GM19351 (cell line): Measurements from ENCODE around the gene TSPEAR.
"Not testable (repeated sequence)": the region's sequence is repeated elsewhere in the genome, so short reads cannot be mapped to it uniquely, and the experiment has no call there.

Experiments used
- ATAC-seq: cut with Tn5 transposase; IDR thresholded peaks from one replicate; pipeline ENCODE4 v1.9.1; 2021; ENCODE audit warnings: mild to moderate bottlenecking, moderate library complexity; ENCODE audit not compliant: unreplicated experiment

Gene TSPEAR

DNA sequence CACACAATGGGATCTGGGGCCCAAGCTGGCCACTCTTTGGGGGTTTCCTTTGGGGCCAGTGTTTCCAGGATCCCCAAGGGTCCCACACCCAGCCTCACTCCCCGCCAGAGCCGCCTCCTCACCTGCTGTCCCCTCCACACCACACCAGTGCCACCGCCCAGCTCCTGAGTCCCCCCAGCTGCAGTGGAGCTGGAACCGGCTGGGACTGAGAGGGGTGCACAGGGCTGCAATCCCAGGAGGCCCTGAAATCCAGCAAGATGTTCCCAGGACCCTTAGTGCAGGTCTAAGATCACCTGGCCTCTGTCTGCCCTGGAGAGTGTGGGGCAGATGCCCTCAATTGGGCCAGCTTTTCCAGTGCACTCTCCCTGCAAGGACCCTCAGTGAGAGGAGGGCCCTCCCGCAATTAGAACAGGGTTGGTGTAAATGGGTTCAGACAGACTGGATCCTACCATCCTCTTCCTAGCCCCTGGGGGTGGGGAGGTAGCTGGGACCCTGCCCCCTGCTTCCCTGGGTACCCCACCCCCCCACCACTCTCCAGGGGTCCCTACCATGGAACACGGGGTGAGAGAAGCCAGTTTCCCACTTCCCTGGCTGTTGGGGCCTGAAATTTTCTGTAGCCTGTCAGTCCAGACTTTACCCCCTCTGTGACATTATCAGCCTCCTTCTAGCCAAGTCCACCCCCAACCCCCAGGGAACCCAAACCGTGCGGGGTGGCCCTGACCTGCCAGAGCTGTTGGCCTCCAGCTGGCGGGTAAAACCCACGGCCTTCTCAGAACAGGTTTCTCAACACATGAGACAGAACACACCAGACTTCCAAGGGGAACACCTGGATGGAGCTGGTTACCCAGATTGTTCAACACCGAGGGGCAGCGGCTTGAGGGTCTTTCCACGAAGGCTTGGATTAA is 7.4 kb downstream of the TSPEAR start:
- ATAC-seq = no peak

DNA sequence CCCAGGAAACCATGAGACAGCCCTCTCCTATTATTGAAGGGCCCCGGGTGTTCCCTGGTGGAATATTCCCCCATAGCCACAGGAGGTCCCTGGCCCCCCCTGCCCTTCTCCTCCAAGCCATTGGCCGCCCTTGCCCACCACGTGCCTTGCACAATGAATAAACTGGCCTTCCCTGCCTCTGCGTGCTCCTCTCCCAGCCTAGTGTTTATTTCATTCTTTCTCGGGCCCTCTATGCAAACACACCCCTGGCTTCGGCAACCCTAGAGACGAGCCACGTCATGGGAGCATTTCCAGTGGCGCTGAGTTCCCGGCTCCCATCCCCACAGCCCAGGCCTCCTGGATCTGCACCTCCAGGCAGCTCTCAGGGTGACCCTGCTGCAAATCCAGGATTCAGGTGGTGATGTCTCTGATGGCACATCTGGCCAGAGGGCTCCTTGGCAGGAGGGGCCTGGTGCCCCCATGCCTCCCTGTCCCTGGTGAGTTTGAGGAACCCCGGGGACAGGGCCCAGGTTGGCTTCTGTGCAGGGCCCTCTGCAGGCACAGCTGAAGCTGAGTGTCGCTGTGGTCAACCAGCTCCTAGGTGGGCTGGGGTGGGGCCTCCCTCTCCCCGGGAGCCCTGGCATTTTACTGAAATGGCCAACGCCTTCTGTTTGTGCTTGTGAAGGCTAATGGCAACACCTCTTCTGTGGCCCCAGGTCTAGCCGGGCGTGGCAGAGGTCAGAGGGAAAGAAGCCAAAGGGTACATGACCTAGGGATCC is 8.2 kb downstream of the TSPEAR start:
- ATAC-seq = no peak

DNA sequence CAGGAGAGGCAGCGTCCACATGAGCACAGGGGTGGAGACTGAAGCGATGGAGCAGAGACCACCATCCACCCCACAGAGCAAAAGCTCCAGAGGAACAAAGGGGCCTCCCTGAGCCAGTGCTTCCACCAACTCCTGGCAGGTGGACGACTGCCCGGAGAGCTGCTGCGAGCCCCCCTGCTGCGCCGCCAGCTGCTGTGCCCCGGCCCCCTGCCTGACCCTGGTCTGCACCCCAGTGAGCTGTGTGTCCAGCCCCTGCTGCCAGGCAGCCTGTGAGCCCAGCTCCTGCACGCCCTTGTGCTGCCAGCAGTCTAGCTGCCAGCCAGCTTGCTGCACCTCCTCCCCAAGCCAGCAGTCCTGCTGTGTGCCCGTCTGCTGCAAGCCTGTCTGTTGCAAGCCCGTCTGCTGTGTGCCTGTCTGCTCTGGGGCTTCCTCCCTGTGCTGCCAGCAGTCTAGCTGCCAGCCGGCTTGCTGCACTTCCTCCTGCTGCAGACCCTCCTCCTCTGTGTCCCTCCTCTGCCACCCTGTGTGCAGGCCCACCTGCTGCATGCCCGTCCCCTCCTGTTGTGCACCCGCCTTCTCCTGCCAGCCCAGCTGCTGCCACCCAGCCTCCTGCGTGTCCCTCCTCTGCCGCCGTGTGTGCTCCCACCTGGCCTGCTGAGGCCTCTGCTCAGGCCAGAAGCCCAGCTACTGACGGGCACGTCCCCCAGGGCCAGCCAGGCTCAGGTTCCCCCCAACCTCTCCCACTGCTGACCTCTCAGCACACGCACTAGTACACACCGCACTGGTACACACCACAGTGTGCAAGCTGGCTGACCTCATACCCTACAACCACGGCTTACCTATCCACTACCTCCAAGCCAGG is 9.0 kb downstream of the TSPEAR start:
- no peak for ATAC-seq

DNA sequence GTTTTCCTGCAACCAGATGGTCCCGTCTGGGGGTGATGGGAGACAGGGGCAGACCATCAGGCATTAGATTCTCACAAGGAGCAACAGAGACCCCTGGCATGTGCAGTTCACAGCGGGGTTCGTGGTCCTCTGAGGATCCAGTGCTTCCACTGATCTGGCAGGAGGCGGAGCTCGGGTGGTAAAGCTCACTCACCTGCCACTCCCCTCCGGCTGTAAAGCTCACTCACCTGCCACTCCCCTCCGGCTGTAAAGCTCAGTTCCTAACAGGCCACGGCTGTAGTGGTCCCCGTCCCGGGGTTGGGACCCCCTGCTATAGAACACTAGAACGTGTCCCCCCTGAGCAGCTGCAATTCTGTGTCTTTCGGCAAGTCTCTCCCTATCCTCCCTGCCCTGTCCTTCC is 9.8 kb downstream of the TSPEAR start:
- ATAC-seq = no peak

DNA sequence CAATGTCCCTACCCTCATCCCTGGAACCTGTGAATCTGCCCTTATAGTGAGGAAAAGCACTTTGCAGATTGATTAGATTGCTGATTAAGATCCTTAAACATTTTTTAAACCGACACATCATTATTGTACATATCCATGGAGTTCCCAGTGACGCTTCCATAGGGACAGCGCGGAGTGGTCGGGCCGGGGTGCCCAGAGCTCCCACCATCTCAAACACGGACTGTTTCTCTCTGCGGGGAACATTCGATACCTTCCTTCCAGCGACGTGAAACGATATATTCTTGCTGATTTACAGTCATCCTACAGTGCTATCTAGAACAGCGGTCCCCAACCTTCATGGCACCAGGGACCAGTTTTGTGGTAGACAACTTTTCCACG is 10.4 kb downstream of the TSPEAR start:
- ATAC-seq = no peak

DNA sequence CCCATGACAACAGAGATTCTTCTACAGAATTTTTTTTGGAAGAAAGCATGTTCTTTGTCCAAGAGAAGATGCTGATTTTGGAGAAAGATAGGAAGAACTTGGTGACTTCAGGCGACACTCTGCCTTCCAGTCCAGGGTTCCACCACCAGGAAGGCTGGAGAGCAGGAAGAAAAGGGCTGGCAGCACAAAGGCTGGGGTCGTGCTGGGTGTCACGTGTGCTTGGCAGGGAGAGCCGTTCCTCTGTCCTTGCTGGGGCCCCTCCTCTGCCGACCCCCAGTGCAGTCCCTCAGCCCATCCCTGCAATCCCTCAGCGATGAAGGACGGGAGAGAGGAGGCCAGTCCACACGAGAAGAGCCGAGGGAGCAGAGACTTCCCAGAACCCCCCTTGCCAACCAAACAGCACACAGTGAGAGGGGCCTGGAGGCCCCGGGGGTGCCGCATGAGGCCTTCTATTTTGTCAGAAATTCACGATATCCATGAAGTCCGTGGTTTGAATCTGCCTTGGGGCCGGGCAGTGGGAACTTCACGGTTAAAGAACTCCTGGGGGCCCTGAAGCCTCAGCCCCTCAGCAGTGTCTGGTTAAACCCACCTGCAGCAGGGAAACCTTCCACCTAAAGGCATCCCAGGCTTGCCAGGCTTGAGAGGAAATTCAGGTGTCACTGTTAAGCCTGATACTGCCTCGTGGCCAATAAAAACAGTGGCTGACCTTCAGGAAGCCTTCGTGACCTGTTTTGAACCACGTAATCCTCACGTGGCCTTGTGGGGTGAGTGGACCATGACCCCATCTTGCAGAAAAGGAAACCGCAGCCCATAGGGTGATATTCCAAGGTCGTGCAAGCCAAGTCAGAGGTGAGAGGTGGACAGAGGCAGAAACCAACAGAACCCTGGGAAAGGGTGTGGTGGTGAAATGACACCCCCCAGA is 11.0 kb downstream of the TSPEAR start:
- ATAC-seq = no peak

DNA sequence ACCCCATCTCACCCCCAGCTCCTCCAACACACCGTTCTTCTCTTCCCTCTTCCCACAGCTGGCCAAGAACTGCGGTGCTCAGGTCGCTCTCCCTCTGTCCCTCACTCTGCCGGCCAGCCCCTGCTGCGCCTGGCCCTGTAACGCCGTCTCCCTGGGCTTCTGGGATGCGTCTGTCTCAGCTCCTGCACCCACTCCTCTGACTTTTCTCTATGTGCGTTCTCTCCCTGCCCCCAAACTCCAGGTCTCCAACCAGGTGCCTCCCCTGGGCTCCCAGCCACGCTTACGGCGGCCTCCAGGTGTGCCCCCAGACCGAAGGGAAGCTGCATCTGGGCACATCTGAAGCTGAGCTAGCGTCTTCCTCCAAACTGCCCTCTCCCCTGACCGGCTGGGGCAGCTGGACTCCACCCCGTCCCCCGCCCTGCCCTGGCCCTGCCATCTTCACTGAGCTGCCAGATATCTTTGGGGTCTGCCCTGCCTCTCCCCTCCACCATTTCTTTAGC is 11.8 kb downstream of the TSPEAR start:
- ATAC-seq = no peak

DNA sequence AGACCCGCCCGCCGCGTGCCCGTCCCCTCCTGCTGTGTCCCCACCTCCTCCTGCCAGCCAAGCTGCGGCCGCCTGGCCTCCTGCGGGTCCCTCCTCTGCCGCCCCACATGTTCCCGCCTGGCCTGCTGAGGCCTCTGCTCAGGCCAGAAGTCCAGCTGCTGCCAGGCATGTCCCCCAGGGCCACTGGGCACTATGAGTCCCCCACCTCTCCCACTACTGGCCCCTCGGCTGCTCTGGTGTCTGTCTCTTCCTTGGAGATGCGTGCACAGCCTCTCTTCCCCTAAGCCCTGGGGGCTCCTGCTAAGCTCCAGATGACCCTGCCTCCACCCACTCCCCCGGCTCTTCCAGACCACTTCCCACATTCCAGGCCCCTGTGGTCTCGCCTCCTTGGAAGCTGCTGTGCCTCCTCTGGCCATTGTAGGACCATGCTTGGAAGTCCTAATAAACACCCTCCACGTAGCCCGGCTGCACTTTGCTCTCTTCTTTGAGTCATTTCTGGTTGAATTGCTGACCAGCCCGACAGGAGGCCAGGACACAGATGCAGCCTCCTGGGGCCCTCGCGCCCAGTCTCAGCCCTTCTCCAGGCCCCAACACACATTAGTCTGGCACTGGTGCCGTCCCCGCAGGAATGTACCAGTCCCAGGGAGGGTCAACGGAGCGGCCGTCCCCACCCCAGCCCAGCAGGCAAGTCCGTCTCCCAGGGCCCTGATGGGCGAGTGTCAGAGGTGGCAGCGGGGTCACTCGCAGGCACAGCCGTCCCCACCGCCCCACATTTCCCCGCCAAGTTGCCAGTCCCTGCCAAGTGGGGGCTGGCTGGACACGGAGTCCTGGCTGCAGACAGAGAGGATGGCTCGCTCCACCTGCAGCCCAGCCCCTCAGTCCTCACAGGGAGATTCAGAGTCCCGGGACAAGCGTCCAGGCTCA is 13.3 kb downstream of the TSPEAR start:
- ATAC-seq = no peak

DNA sequence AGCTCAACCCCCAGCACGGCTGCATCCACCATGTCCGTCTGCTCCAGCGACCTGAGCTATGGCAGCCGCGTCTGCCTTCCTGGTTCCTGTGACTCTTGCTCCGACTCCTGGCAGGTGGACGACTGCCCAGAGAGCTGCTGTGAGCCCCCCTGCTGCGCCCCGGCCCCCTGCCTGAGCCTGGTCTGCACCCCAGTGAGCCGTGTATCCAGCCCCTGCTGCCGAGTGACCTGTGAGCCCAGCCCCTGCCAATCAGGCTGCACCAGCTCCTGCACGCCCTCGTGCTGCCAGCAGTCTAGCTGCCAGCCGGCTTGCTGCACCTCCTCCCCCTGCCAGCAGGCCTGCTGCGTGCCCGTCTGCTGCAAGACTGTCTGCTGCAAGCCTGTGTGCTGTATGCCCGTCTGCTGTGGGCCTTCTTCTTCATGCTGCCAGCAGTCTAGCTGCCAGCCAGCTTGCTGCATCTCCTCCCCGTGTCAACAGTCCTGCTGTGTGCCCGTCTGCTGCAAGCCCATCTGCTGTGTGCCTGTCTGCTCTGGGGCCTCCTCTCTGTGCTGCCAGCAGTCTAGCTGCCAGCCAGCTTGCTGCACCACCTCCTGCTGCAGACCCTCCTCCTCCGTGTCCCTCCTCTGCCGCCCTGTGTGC is 14.1 kb downstream of the TSPEAR start, which contains the start of gene KRTAP10-12:
KRTAP10-12 (plus strand) TSS at position 1 of the 639 bp plus-strand sequence; CDS start at position 31, 30 bp downstream.
- ATAC-seq = not testable (repeated sequence)

DNA sequence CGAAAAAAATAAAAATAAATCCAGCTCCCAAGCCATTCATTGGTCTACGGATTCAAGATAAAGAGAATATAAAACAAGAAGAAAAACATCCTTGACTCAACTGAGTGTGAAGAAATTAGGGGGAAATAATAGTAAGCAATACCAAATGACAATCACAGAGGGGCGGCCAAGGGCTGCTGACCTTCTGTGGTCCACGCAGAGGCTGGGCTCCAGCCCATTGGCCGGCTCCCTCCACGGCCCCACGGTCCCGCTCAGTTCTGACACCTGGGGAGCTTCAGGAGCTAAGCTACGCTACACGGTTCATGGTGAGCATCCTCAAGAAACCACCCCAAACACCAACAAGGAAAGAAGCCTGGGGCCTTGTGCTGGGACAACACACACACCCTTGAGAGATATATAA is 14.8 kb downstream of the TSPEAR start:
- no peak for ATAC-seq

DNA sequence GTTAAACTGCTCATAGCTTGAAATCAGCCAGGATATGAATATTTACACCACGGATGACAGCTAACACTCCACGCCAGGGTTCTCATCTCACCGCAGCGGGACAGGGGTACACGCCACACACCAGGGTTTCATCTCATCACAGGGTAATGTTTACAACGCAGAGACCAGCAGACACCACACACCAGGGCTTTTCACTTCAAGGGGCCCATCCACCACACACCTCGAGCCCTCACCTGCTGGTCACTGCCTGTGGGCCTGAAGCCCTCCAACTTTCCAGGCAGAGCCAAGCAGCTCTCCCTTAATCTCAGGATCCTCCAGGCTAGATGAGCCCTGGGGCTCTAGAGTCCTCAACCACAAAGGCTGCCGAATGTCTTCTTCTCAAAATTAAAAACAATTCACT is 15.7 kb downstream of the TSPEAR start:
- ATAC-seq = no peak

DNA sequence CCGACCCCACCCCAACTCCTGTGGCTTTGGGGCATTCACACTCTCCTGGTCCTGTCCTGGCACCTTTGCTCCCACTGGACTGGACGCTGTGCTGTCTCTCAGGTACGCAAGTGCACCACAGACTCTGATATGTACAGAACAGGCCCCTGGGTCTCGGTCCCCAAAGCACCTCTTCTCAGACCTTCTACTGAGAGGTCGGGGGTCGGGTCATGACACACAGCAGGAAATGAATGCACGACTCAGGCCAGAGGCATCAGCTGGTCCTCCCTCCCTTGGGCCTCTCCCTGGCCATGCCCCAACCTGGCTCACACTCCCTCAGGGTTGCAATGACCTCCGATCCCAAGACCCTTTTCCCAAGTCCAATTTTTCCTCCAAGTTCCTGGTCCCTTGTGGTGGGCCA is 16.2 kb downstream of the TSPEAR start:
- ATAC-seq = no peak

DNA sequence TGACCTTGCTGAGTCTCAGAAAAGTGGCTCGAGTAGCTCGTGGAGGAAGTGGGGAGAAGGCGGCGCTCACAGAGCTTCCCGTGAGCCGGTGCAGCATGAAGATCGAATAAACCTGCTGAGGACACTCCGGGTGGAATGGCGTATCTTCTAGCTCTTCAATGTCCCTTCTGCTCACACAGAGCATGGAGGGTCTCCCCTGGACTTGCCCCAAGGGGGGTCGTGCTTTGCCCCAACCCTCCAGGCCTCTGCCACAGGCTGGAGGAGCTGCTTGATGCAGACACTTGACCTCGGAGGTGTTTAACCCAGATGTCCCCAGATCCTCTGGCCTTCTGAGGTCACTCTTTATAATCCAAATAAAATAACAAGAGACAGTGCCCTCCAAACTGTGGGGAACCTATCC is 16.6 kb downstream of the TSPEAR start:
- ATAC-seq = no peak

DNA sequence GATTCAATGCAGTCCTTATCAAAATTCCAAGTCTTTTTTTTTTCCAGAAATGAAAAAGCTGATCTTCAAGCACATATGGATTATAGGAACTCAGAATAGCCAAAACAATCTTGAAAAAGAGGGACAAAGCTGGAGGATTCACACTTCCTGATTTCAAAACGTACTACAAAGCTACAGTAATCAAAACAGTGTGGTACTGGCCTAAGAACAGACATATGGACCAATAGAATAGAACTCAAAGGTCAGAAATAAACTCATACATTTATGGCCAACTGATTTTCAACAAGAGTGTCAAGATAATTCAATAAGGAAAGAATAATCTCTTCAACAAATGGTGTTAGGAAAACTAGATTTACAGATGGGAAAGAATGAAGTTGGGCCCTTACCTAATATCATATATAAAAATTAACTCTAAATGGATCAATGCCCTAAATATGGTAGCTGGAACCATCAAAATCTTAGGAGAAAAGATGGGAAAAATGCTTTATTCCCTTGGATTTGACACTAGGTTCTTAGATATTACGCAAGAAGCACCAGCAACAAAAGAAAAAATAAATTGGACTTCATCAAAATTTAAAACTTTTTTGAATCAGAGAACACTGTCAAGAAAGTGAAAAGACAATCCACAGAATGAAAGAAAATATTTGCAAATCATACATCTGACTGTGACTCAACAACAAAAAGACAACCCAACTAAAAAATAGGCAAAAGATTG is 18.4 kb downstream of the TSPEAR start:
- ATAC-seq = no peak

DNA sequence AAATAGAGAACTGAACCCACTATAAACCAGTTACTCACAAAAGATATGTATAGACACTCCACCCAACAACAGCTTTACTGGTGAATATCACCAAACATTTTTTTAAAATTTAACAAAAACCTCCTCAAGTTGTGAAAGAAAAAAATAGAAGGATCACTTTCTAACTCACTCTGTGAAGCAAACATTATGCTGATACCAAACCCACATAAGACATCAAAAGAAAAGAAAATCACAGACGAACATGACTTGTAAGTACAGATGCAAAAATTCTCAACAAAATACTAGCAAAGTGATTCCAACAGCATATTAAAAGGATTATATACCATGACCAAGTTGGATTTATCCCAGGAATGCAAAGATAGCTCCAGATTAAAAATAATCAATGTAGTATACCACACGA is 19.7 kb downstream of the TSPEAR start:
- no peak for ATAC-seq

DNA sequence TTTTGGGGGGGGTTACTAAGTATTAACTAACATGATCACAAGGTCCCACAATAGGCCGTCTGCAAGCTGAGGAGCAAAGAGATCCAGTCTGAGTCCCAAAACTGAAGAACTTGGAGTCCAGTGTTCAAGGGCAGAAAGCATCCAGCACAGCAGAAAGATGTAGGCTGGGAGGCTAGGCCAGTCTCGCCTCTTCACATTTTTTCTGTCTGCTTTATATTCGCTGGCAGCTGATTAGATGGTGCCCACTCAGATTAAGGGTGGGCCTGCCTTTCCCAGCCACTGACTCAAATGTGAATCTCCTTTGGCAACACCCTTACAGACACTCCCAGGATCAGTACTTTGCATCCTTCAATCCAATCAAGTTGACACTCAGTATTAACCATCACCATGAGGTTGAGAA is 21.6 kb downstream of the TSPEAR start:
- ATAC-seq = not testable (repeated sequence)

DNA sequence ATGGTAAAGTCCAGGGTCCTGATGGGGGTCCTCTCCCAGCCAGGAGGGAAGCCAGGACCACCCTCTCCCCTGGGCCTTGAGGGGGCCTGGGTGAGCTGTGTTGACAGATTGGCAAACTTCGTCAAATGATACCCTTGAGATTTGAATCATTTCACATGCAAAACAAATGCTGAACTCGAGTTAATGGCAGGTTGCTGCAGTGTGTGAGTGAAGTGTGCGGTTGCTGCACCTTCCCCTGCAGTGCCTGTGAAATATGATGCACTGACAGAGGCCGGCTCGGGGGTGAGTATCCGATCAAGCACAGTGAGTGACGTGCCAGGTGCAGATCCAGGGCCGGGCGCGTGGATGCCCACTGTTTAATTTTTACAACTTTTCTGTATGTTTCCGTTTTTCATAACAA is 23.7 kb downstream of the TSPEAR start:
- ATAC-seq = no peak
